GM10248 (cell line): Measurements from ENCODE around the gene RNF224.
"Not testable (repeated sequence)": the region's sequence is repeated elsewhere in the genome, so short reads cannot be mapped to it uniquely, and the experiment has no call there.

Experiments
- CTCF ChIA-PET: fragments of 300-600 bp; sonication (Branson Sonifier 250); formaldehyde crosslinking; extraction: SDS; loops from one replicate; lab custom pipeline; 2021; ENCODE audit warnings: antibody characterized with exemption; lab: Yijun Ruan, JAX
- POLR2A ChIA-PET: fragments of 350-650 bp; sonication (Branson Sonifier 250); formaldehyde crosslinking; extraction: SDS; loops from one replicate; lab custom pipeline; 2020; ENCODE audit warnings: antibody characterized with exemption; lab: Yijun Ruan, JAX
- DNase-seq: peaks from one replicate; pipeline ENCODE4 v3.0.0; 2012; ENCODE audit errors: extremely low spot score
- CTCF ChIP-seq: IDR thresholded peaks from 2 replicates; pipeline ENCODE4 v1.5.1; 2012; ENCODE audit warnings: mild to moderate bottlenecking, low read depth; ENCODE audit errors: extremely low read depth, missing control alignments, control extremely low read depth

Gene RNF224

GRCh38 chr9:137236238-137236935, 9.1 kb downstream of the RNF224 start:
- POLR2A ChIA-PET, result interaction anchor here (0.6 to 1.4 kb wide), 7 partner anchors 10 to 343 kb away, joined by 3 to 6 read pairs (median 4); partner anchors contain the start of gene TPRN
- TF ChIP-seq CTCF, result peak; percentile 99
- CTCF ChIA-PET, result interaction anchor here (0.6 to 8.0 kb wide), 70 partner anchors 9 to 495 kb away, joined by 3 to 92 read pairs (median 6); partner anchors contain the start of genes ANAPC2, CYSRT1, DPP7 and LRRC26
- peak; percentile 95 for DNase-seq

- no peak for DNase-seq
- ChIA-PET CTCF (interaction anchor here (0.6 to 8.0 kb wide), 69 partner anchors 8 to 495 kb away, joined by 3 to 92 read pairs (median 6); partner anchors contain the start of genes ANAPC2, CYSRT1, DPP7 and LRRC26), POLR2A (interaction anchor here (0.9 to 1.4 kb wide), 4 partner anchors 9 to 36 kb away, joined by 3 to 6 read pairs (median 4); partner anchors contain the start of gene TPRN)
- TF ChIP-seq CTCF, result no peak
Observed at GRCh38 chr9:137236936-137237421, 9.7 kb downstream of the RNF224 start.

- ChIA-PET CTCF (interaction anchor here (1.0 to 8.0 kb wide), 29 partner anchors 7 to 496 kb away, joined by 3 to 92 read pairs (median 10); partner anchors contain the start of genes ANAPC2, CYSRT1, MAN1B1 and NELFB), POLR2A (interaction anchor here (1.4 kb wide), 1 partner anchor 16 kb away, joined by 3 read pairs; no protein-coding TSS in a partner anchor)
- DNase-seq, result no peak
- TF ChIP-seq CTCF, result no peak
Observed at GRCh38 chr9:137237759-137238726, 10.7 kb downstream of the RNF224 start.

GRCh38 chr9:137239541-137240200, 12.4 kb downstream of the RNF224 start:
- not testable (repeated sequence) for DNase-seq
- ChIA-PET CTCF (interaction anchor here (0.8 to 8.0 kb wide), 9 partner anchors 15 to 303 kb away, joined by 3 to 92 read pairs (median 3); partner anchors contain the start of genes CYSRT1, EXD3, LRRC26 and NOXA1), POLR2A (interaction anchor here (0.5 to 6.8 kb wide), 11 partner anchors 8 to 171 kb away, joined by 3 to 124 read pairs (median 9); partner anchors contain the start of genes CYSRT1, MAN1B1, NELFB and NRARP)

- DNase-seq, result peak; percentile 66
- POLR2A ChIA-PET, result interaction anchor here (0.5 to 6.8 kb wide), 43 partner anchors 9 to 293 kb away, joined by 3 to 124 read pairs (median 5); partner anchors contain the start of genes ANAPC2, CYSRT1, EXD3 and MAN1B1
- TF ChIP-seq CTCF, result peak; percentile 26
- CTCF ChIA-PET, result interaction anchor here (0.8 to 8.0 kb wide), 11 partner anchors 10 to 304 kb away, joined by 3 to 92 read pairs (median 4); partner anchors contain the start of genes CYSRT1, EXD3, LRRC26 and NELFB
Observed at GRCh38 chr9:137240318-137240840, 13.1 kb downstream of the RNF224 start.
